ENCODE measurements around the gene BCL2L12. TPM values are rescaled to one million over a fixed set of nuclear protein-coding genes. Genes with fewer than 3 reads are reported as not detected.
A peak's percentile ranks its signal among the peaks of the same experiment; 100 is the strongest.

Gene BCL2L12
- total and polyA plus RNA-seq, 2 of the 13 experiments (the other 11 are each of a cell fraction or from before 2014, with no cell fraction given): 26.8 to 40.8 TPM

- TF ChIP-seq SPEN (CRISPR knock-in tag; IDR thresholded peaks at IDR 0.05; ENCODE audit: low read depth): no peak
- no peak for TF ChIP-seq CAMTA2 (CRISPR knock-in tag; IDR thresholded peaks at IDR 0.05; ENCODE audit: borderline replicate concordance)
- no peak for TF ChIP-seq ZSCAN5A (CRISPR knock-in tag; IDR thresholded peaks at IDR 0.05; ENCODE audit: borderline replicate concordance)
- no peak for TF ChIP-seq MTA3 (CRISPR knock-in tag; IDR thresholded peaks at IDR 0.05)
- TF ChIP-seq NR1H2 (CRISPR knock-in tag; IDR thresholded peaks at IDR 0.05; ENCODE audit: borderline replicate concordance, low read depth): no peak
- no peak for TF ChIP-seq NR2F1 (CRISPR knock-in tag; IDR thresholded peaks at IDR 0.05)
- TF ChIP-seq, protein P1, sequence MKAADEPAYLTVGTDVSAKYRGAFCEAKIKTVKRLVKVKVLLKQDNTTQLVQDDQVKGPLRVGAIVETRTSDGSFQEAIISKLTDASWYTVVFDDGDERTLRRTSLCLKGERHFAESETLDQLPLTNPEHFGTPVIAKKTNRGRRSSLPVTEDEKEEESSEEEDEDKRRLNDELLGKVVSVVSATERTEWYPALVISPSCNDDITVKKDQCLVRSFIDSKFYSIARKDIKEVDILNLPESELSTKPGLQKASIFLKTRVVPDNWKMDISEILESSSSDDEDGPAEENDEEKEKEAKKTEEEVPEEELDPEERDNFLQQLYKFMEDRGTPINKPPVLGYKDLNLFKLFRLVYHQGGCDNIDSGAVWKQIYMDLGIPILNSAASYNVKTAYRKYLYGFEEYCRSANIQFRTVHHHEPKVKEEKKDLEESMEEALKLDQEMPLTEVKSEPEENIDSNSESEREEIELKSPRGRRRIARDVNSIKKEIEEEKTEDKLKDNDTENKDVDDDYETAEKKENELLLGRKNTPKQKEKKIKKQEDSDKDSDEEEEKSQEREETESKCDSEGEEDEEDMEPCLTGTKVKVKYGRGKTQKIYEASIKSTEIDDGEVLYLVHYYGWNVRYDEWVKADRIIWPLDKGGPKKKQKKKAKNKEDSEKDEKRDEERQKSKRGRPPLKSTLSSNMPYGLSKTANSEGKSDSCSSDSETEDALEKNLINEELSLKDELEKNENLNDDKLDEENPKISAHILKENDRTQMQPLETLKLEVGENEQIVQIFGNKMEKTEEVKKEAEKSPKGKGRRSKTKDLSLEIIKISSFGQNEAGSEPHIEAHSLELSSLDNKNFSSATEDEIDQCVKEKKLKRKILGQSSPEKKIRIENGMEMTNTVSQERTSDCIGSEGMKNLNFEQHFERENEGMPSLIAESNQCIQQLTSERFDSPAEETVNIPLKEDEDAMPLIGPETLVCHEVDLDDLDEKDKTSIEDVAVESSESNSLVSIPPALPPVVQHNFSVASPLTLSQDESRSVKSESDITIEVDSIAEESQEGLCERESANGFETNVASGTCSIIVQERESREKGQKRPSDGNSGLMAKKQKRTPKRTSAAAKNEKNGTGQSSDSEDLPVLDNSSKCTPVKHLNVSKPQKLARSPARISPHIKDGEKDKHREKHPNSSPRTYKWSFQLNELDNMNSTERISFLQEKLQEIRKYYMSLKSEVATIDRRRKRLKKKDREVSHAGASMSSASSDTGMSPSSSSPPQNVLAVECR (CRISPR knock-in tag; IDR thresholded peaks at IDR 0.05; ENCODE audit: borderline replicate concordance): peak; percentile 53; the same call in 1 of the 2 replicates
- TF ChIP-seq THRA (CRISPR knock-in tag; IDR thresholded peaks at IDR 0.05; ENCODE audit: borderline replicate concordance): peak; percentile 35; the same call in 1 of the 2 replicates
- no peak for TF ChIP-seq SRSF1 (optimal IDR thresholded peaks at IDR 0.05; ENCODE audit: low read depth, low read length)
- TF ChIP-seq IRF2 (CRISPR knock-in tag; IDR thresholded peaks at IDR 0.05): no peak
- TF ChIP-seq ZNF674 (CRISPR knock-in tag; IDR thresholded peaks at IDR 0.05; ENCODE audit: low read depth): no peak
- no peak for TF ChIP-seq PAF1 (CRISPR knock-in tag; IDR thresholded peaks at IDR 0.05)
- no peak for TF ChIP-seq ZNF225 (CRISPR knock-in tag; IDR thresholded peaks at IDR 0.05)
- peak; percentile 72; the same call in 1 of the 2 replicates for TF ChIP-seq GFI1 (CRISPR knock-in tag; IDR thresholded peaks at IDR 0.05; ENCODE audit: borderline replicate concordance)
- TF ChIP-seq FOXJ3 (CRISPR knock-in tag; IDR thresholded peaks at IDR 0.05; ENCODE audit: borderline replicate concordance): no peak
- TF ChIP-seq, protein P2, sequence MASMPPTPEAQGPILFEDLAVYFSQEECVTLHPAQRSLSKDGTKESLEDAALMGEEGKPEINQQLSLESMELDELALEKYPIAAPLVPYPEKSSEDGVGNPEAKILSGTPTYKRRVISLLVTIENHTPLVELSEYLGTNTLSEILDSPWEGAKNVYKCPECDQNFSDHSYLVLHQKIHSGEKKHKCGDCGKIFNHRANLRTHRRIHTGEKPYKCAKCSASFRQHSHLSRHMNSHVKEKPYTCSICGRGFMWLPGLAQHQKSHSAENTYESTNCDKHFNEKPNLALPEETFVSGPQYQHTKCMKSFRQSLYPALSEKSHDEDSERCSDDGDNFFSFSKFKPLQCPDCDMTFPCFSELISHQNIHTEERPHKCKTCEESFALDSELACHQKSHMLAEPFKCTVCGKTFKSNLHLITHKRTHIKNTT (CRISPR knock-in tag; IDR thresholded peaks at IDR 0.05): no peak
- TF ChIP-seq ZNF331 (CRISPR knock-in tag; IDR thresholded peaks at IDR 0.05): 0 out of 2 replicates have a peak, but pooled peaks have one; percentile 23
- no peak for TF ChIP-seq ZNF570 (CRISPR knock-in tag; IDR thresholded peaks at IDR 0.05; ENCODE audit: borderline replicate concordance)
- peak; percentile 61; the same call in 1 of the 2 replicates for TF ChIP-seq ZNF788 (CRISPR knock-in tag; IDR thresholded peaks at IDR 0.05; ENCODE audit: borderline replicate concordance)
Measured at GRCh38 chr19:49680421-49681351, 15.0 kb downstream of the BCL2L12 start (continued).

All from HepG2 (cell line).